D341Med (cell line): ENCODE results near the gene OCIAD1.
"Not testable (repeated sequence)": the region's sequence is repeated elsewhere in the genome, so short reads cannot be mapped to it uniquely, and the experiment has no call there.

Experiments used
- DNase-seq: peaks from one replicate; pipeline ENCODE4 v3.0.0; 2012; ENCODE audit warnings: low spot score

OCIAD1 gene

GRCh38 chr4:48816971-48817370, 13.9 kb upstream of the OCIAD1 start:
- no peak for DNase-seq

GRCh38 chr4:48821431-48821830, 9.5 kb upstream of the OCIAD1 start:
- not testable (repeated sequence) for DNase-seq

GRCh38 chr4:48827622-48828021, 3.3 kb upstream of the OCIAD1 start:
- no peak for DNase-seq

GRCh38 chr4:48831532-48832030, 693 bp downstream of the OCIAD1 start:
- DNase-seq = no peak

- no peak for DNase-seq
Observed at GRCh38 chr4:48832571-48832970, 1.7 kb downstream of the OCIAD1 start.

GRCh38 chr4:48836658-48837057, 5.8 kb downstream of the OCIAD1 start:
- no peak for DNase-seq

- DNase-seq = no peak
Observed at GRCh38 chr4:48841045-48841827, 10.3 kb downstream of the OCIAD1 start.

- no peak for DNase-seq
Observed at GRCh38 chr4:48844843-48845242, 14.0 kb downstream of the OCIAD1 start.

- DNase-seq = not testable (repeated sequence)
Observed at GRCh38 chr4:48848799-48849198, 17.9 kb downstream of the OCIAD1 start.

- DNase-seq = no peak
Observed at GRCh38 chr4:48851651-48852050, 20.8 kb downstream of the OCIAD1 start.

- DNase-seq = no peak
Observed at GRCh38 chr4:48853604-48854394, 22.9 kb downstream of the OCIAD1 start.

GRCh38 chr4:48854395-48854683, 23.5 kb downstream of the OCIAD1 start:
- no peak for DNase-seq

GRCh38 chr4:48854982-48855381, 24.1 kb downstream of the OCIAD1 start:
- DNase-seq = no peak

GRCh38 chr4:48858130-48858529, 27.2 kb downstream of the OCIAD1 start:
- DNase-seq = no peak

- DNase-seq = no peak
Observed at GRCh38 chr4:48862038-48862437, 31.1 kb downstream of the OCIAD1 start.

- no peak for DNase-seq
Observed at GRCh38 chr4:48862661-48863060, 31.8 kb downstream of the OCIAD1 start.

GRCh38 chr4:48863728-48864127, 32.8 kb downstream of the OCIAD1 start:
- no peak for DNase-seq

- not testable (repeated sequence) for DNase-seq
Observed at GRCh38 chr4:48864696-48865095, 33.8 kb downstream of the OCIAD1 start.

GRCh38 chr4:48877827-48878535, 47.1 kb downstream of the OCIAD1 start:
- DNase-seq = no peak

GRCh38 chr4:48879561-48880442, 48.9 kb downstream of the OCIAD1 start:
- DNase-seq = no peak

GRCh38 chr4:48881646-48882045, 50.8 kb downstream of the OCIAD1 start:
- not testable (repeated sequence) for DNase-seq

- not testable (repeated sequence) for DNase-seq
Observed at GRCh38 chr4:48889750-48890149, 58.9 kb downstream of the OCIAD1 start.
